WTC11 (cell line): ENCODE data around the gene WDR7. TPM values are rescaled to one million over a fixed set of nuclear protein-coding genes. Genes with fewer than 3 reads are reported as not detected.

Experiments
- ATAC-seq: fragments of 200-7000 bp; cut with Tn5 transposase; 2 replicates; pipeline ENCODE4 v1.10.0; 2021; ENCODE audit warnings: mild to moderate bottlenecking, moderate library complexity
- CTCF ChIA-PET: fragments of 300-600 bp; sonication (Branson Sonifier 250); formaldehyde crosslinking; loops from one replicate; lab custom pipeline; 2021; ENCODE audit warnings: antibody characterized with exemption; lab: Charles Lee
- POLR2A ChIA-PET: fragments of 350-600 bp; sonication (Branson Sonifier 250); formaldehyde crosslinking; loops from one replicate; lab custom pipeline; 2021; ENCODE audit warnings: antibody characterized with exemption; lab: Charles Lee
- DNase-seq: peaks from one replicate; pipeline ENCODE4 v3.0.0; 2021; ENCODE audit warnings: low spot score
- H3K27ac Mint-ChIP-seq: 2 replicates; pipeline ENCODE4 v1.8.0; 2021; ENCODE audit warnings: mixed read lengths
- H3K27me3 Mint-ChIP-seq: 2 replicates; pipeline ENCODE4 v1.8.0; 2021; ENCODE audit warnings: low read depth, mild to moderate bottlenecking, moderate library complexity, mixed read lengths
- H3K36me3 Mint-ChIP-seq: 2 replicates; pipeline ENCODE4 v1.8.0; 2021; ENCODE audit warnings: mixed read lengths
- H3K4me1 Mint-ChIP-seq: 2 replicates; pipeline ENCODE4 v1.8.0; 2022; ENCODE audit warnings: mixed read lengths
- H3K4me3 Mint-ChIP-seq: 2 replicates; pipeline ENCODE4 v1.8.0; 2021; ENCODE audit warnings: mild to moderate bottlenecking, moderate library complexity, mixed read lengths
- H3K9me3 Mint-ChIP-seq: 2 replicates; pipeline ENCODE4 v1.8.0; 2021; ENCODE audit warnings: mixed read lengths
- FOXJ3 ChIP-seq: sonication (generic); formaldehyde crosslinking; IDR thresholded peaks from 2 replicates; pipeline ENCODE4 v1.9.0; 2021; ENCODE audit warnings: missing genetic modification reagents, mild to moderate bottlenecking, borderline replicate concordance
- GTF2I ChIP-seq: fragments of 250-450 bp; sonication (Bioruptor Pico); conservative IDR thresholded peaks from 2 replicates; pipeline ENCODE4 v1.4.0; 2021; ENCODE audit warnings: mild to moderate bottlenecking
- JAZF1 ChIP-seq: fragments of 250-450 bp; sonication (Bioruptor Pico); IDR thresholded peaks from 2 replicates; pipeline ENCODE4 v1.9.0; 2021; ENCODE audit warnings: moderate library complexity, mild to moderate bottlenecking, inconsistent platforms
- KAT7 ChIP-seq: sonication (generic); formaldehyde crosslinking; IDR thresholded peaks from 2 replicates; pipeline ENCODE4 v1.8.1; 2023; ENCODE audit warnings: missing genetic modification reagents, mild to moderate bottlenecking, borderline replicate concordance
- NFYB ChIP-seq: sonication (generic); formaldehyde crosslinking; conservative IDR thresholded peaks from 2 replicates; pipeline ENCODE4 v1.8.0; 2022; ENCODE audit warnings: low read depth, missing genetic modification reagents
- SMAD4 ChIP-seq: sonication (generic); formaldehyde crosslinking; IDR thresholded peaks from 2 replicates; pipeline ENCODE4 v1.8.0; 2022; ENCODE audit warnings: mild to moderate bottlenecking, missing genetic modification reagents
- SOX15 ChIP-seq: fragments of 250-450 bp; sonication (Bioruptor Pico); IDR thresholded peaks from 2 replicates; pipeline ENCODE4 v1.9.0; 2021; ENCODE audit warnings: mild to moderate bottlenecking
- ZNF232 ChIP-seq: sonication (generic); formaldehyde crosslinking; IDR thresholded peaks from 2 replicates; pipeline ENCODE4 v1.8.0; 2022; ENCODE audit warnings: mild to moderate bottlenecking, missing genetic modification reagents
- ZNF263 ChIP-seq: sonication (generic); formaldehyde crosslinking; IDR thresholded peaks from 2 replicates; pipeline ENCODE4 v1.8.1; 2022; ENCODE audit warnings: low read depth, mild to moderate bottlenecking, moderate library complexity, missing genetic modification reagents
- ZNF671 ChIP-seq: fragments of 250-450 bp; sonication (Bioruptor Pico); IDR thresholded peaks from 2 replicates; pipeline ENCODE4 v1.8.0; 2021; ENCODE audit warnings: mild to moderate bottlenecking
- total RNA-seq: library from RNA; stranded (reverse); gene quantifications from 3 replicates; pipeline ENCODE4 v1.2.3, GENCODE V29; 2021
- TF ChIP-seq, protein P1 (sequence below): sonication (generic); formaldehyde crosslinking; IDR thresholded peaks from 2 replicates; pipeline ENCODE4 v1.8.0; 2022; ENCODE audit warnings: mild to moderate bottlenecking, missing genetic modification reagents
- TF ChIP-seq, protein P2 (sequence below): fragments of 250-450 bp; sonication (Bioruptor Pico); IDR thresholded peaks from 2 replicates; pipeline ENCODE4 v1.9.0; 2021; ENCODE audit warnings: mild to moderate bottlenecking, borderline replicate concordance
- TF ChIP-seq, protein P3 (sequence below): fragments of 250-450 bp; sonication (Bioruptor Pico); IDR thresholded peaks from 2 replicates; pipeline ENCODE4 v1.9.0; 2021; ENCODE audit warnings: mild to moderate bottlenecking
- TF ChIP-seq, protein P4 (sequence below): fragments of 250-450 bp; sonication (Bioruptor Pico); IDR thresholded peaks from 2 replicates; pipeline ENCODE4 v1.9.0; 2021; ENCODE audit warnings: mild to moderate bottlenecking

Gene WDR7
- total RNA-seq, 1 experiment from 2014 or later, result 12.2 TPM

DNA sequence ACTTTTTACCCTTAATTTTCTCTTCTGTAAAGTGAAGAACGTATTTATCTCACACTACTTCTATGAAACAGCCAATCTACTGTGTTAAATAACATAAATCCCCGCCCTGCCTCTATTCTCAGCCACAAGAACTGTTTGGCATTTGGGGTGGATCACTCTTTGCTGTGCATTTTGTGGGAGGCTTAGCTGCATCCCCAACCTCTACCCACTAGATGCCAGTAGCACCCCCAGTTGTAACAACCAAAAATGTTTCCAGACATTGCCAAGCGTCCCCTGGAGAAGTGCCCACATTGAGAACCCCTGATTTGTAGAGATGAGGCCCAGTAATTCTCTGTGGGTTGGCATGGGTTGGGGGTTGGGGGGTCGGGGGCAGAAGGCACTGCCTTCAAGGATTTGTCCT, 401.0 kb downstream of the WDR7 start (continued):
- TF ChIP-seq, protein P1, sequence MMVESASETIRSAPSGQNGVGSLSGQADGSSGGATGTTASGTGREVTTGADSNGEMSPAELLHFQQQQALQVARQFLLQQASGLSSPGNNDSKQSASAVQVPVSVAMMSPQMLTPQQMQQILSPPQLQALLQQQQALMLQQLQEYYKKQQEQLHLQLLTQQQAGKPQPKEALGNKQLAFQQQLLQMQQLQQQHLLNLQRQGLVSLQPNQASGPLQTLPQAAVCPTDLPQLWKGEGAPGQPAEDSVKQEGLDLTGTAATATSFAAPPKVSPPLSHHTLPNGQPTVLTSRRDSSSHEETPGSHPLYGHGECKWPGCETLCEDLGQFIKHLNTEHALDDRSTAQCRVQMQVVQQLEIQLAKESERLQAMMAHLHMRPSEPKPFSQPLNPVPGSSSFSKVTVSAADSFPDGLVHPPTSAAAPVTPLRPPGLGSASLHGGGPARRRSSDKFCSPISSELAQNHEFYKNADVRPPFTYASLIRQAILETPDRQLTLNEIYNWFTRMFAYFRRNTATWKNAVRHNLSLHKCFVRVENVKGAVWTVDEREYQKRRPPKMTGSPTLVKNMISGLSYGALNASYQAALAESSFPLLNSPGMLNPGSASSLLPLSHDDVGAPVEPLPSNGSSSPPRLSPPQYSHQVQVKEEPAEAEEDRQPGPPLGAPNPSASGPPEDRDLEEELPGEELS (CRISPR knock-in tag), result no peak
- no peak for TF ChIP-seq ZNF671
- TF ChIP-seq NFYB (CRISPR knock-in tag), result no peak

DNA sequence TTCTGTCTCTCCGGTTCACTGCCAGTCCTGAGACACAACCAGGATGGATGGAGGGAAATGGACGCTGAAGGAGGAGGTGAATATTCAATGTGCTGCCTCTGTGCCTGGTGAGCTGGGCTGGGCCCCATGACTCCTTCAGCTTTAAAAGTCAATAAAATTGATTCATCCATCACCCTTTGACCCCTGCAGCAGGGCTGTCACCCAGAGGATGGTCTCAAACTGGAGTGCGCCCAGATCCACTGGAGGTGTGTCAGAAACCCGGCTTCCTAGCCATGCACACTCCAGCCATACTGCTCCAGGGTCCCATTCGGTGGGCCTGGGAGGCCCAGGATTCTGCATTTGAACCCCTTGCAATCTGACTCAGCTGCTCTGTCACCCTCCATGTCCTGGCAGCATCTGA, 401.6 kb downstream of the WDR7 start:
- peaks cover 31% of the 10 kb centered on the region for H3K9me3 Mint-ChIP-seq
- no peak for DNase-seq

DNA sequence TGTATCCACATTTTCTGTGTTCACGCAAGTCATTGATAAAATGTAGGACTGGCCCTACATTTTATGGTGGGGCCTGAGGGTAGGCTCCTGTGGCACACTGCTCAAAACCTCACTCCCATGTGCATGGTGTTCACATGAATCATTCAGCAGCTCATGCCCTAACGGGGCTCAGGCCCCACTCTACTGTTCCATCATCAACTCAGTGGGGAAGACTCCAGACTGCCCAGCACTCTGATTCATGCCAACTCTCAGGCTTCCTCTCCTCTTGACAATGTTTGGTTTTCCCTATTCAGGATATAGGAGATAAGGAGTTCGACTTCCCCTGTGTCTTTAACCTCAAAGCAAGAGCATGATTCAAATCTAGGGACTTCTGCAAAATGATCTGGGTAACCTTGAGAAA, 403.7 kb downstream of the WDR7 start:
- H3K9me3 Mint-ChIP-seq, result peaks cover 33% of the 10 kb centered on the region
- ChIA-PET CTCF (no interaction called here), POLR2A (no interaction called here)
- H3K36me3 Mint-ChIP-seq, result peaks cover 39% of the 10 kb centered on the region
- H3K27ac Mint-ChIP-seq, result no peak overlapping the region
- TF ChIP-seq SOX15 (CRISPR knock-in tag), result no peak
- TF ChIP-seq, protein P2, sequence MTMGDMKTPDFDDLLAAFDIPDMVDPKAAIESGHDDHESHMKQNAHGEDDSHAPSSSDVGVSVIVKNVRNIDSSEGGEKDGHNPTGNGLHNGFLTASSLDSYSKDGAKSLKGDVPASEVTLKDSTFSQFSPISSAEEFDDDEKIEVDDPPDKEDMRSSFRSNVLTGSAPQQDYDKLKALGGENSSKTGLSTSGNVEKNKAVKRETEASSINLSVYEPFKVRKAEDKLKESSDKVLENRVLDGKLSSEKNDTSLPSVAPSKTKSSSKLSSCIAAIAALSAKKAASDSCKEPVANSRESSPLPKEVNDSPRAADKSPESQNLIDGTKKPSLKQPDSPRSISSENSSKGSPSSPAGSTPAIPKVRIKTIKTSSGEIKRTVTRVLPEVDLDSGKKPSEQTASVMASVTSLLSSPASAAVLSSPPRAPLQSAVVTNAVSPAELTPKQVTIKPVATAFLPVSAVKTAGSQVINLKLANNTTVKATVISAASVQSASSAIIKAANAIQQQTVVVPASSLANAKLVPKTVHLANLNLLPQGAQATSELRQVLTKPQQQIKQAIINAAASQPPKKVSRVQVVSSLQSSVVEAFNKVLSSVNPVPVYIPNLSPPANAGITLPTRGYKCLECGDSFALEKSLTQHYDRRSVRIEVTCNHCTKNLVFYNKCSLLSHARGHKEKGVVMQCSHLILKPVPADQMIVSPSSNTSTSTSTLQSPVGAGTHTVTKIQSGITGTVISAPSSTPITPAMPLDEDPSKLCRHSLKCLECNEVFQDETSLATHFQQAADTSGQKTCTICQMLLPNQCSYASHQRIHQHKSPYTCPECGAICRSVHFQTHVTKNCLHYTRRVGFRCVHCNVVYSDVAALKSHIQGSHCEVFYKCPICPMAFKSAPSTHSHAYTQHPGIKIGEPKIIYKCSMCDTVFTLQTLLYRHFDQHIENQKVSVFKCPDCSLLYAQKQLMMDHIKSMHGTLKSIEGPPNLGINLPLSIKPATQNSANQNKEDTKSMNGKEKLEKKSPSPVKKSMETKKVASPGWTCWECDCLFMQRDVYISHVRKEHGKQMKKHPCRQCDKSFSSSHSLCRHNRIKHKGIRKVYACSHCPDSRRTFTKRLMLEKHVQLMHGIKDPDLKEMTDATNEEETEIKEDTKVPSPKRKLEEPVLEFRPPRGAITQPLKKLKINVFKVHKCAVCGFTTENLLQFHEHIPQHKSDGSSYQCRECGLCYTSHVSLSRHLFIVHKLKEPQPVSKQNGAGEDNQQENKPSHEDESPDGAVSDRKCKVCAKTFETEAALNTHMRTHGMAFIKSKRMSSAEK (CRISPR knock-in tag), result no peak
- TF ChIP-seq SMAD4, result no peak
- 0 out of 2 replicates have a peak, but pooled peaks cover 3% of the 10 kb centered on the region for H3K27me3 Mint-ChIP-seq
- ATAC-seq (no peak), DNase-seq (no peak)
- H3K4me3 Mint-ChIP-seq, result no peak overlapping the region
- peaks cover 5% of the 10 kb centered on the region; the same call in 1 of the 2 replicates for H3K4me1 Mint-ChIP-seq

More for the DNA sequence above, 401.6 kb downstream of the WDR7 start:
- Mint-ChIP-seq H3K27me3 (0 out of 2 replicates have a peak, but pooled peaks cover 3% of the 10 kb centered on the region), H3K27ac (no peak overlapping the region), H3K36me3 (peaks cover 34% of the 10 kb centered on the region), H3K4me1 (peaks cover 14% of the 10 kb centered on the region), H3K4me3 (no peak overlapping the region)
- TF ChIP-seq, protein P3, sequence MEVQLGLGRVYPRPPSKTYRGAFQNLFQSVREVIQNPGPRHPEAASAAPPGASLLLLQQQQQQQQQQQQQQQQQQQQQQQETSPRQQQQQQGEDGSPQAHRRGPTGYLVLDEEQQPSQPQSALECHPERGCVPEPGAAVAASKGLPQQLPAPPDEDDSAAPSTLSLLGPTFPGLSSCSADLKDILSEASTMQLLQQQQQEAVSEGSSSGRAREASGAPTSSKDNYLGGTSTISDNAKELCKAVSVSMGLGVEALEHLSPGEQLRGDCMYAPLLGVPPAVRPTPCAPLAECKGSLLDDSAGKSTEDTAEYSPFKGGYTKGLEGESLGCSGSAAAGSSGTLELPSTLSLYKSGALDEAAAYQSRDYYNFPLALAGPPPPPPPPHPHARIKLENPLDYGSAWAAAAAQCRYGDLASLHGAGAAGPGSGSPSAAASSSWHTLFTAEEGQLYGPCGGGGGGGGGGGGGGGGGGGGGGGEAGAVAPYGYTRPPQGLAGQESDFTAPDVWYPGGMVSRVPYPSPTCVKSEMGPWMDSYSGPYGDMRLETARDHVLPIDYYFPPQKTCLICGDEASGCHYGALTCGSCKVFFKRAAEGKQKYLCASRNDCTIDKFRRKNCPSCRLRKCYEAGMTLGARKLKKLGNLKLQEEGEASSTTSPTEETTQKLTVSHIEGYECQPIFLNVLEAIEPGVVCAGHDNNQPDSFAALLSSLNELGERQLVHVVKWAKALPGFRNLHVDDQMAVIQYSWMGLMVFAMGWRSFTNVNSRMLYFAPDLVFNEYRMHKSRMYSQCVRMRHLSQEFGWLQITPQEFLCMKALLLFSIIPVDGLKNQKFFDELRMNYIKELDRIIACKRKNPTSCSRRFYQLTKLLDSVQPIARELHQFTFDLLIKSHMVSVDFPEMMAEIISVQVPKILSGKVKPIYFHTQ (CRISPR knock-in tag), result no peak
- TF ChIP-seq GTF2I (CRISPR knock-in tag), result no peak
- ChIA-PET CTCF (interaction anchor here (1.5 kb wide), 1 partner anchor 385 kb away, joined by 5 read pairs; no protein-coding TSS in a partner anchor), POLR2A (no interaction called here)
- ATAC-seq, result no peak

DNA sequence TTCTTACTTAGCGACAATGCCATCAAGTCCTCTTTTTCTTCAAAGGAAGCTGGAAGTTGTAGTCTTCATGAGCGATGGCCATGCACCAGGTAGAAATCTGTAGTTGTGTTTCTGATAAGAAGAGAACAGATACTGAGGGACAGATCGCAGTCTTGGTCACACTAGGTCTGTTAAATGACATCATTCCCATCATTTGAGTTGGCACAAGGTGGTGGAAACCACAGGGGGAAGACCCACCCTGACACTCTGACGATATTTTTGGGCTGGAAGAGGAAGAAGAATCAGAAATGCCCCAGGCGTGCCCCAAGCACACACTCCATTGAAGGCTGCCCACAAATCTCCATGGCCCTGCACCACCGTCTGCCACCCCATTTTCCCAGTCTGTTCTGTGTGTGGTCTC, 406.7 kb downstream of the WDR7 start:
- POLR2A ChIA-PET, result no interaction called here
- CTCF ChIA-PET, result no interaction called here
- Mint-ChIP-seq H3K27ac (no peak overlapping the region), H3K9me3 (peaks cover 33% of the 10 kb centered on the region), H3K4me3 (no peak overlapping the region), H3K4me1 (peaks cover 6% of the 10 kb centered on the region), H3K27me3 (0 out of 2 replicates have a peak, but pooled peaks cover 3% of the 10 kb centered on the region), H3K36me3 (peaks cover 44% of the 10 kb centered on the region)
- no peak for DNase-seq
- ATAC-seq, result no peak
- TF ChIP-seq KAT7 (CRISPR knock-in tag) (no peak), FOXJ3 (CRISPR knock-in tag) (no peak), ZNF232 (CRISPR knock-in tag) (no peak), JAZF1 (no peak), ZNF263 (CRISPR knock-in tag) (no peak)
- TF ChIP-seq, protein P1 (CRISPR knock-in tag), result no peak
- TF ChIP-seq, protein P4, sequence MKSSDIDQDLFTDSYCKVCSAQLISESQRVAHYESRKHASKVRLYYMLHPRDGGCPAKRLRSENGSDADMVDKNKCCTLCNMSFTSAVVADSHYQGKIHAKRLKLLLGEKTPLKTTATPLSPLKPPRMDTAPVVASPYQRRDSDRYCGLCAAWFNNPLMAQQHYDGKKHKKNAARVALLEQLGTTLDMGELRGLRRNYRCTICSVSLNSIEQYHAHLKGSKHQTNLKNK, result no peak
